ENCODE results near the gene TLNRD1. TPM values are rescaled to one million over a fixed set of nuclear protein-coding genes. Genes with fewer than 3 reads are reported as not detected.

Gene TLNRD1
- total RNA-seq, 4 donors from 2014 or later, result 10.1 to 22.4 (median 17.8) TPM

- Histone ChIP-seq H3K9me3 (no peaks in the 10 kb centered on the region), H3K4me3 (no peak overlapping the region), H3K27me3 (no peaks in the 10 kb centered on the region), H3K4me1 (no peaks in the 10 kb centered on the region), H3K36me3 (no peaks in the 10 kb centered on the region), H3K27ac (no peak overlapping the region)
- intact Hi-C loops (cut with DNase I; ENCODE audit: low total_unique reads), result no loop called here
- TF ChIP-seq CTCF (IDR thresholded peaks at IDR 0.05) (no peak), POLR2A (IDR thresholded peaks at IDR 0.05) (no peak)
- DNase-seq, result no peak
These were observed 29.6 kb upstream of the TLNRD1 start for GRCh38 chr15:80971143-80971542.

GRCh38 chr15:80972276-80972675, 28.4 kb upstream of the TLNRD1 start:
- no peak overlapping the region for H3K27ac ChIP-seq
- H3K9me3 ChIP-seq, result no peaks in the 10 kb centered on the region
- H3K27me3 ChIP-seq, result no peaks in the 10 kb centered on the region
- H3K4me3 ChIP-seq, result no peak overlapping the region
- TF ChIP-seq CTCF (IDR thresholded peaks at IDR 0.05) (no peak), POLR2A (IDR thresholded peaks at IDR 0.05) (no peak)
- intact Hi-C loops (cut with DNase I; ENCODE audit: low total_unique reads), result no loop called here
- no peak for DNase-seq
- no peaks in the 10 kb centered on the region for H3K4me1 ChIP-seq
- no peaks in the 10 kb centered on the region for H3K36me3 ChIP-seq

GRCh38 chr15:80974914-80975313, 25.8 kb upstream of the TLNRD1 start:
- TF ChIP-seq POLR2A (IDR thresholded peaks at IDR 0.05) (no peak), CTCF (IDR thresholded peaks at IDR 0.05) (no peak)
- intact Hi-C loops (cut with DNase I; ENCODE audit: low total_unique reads), result no loop called here
- Histone ChIP-seq H3K4me3 (no peak overlapping the region), H3K27me3 (no peaks in the 10 kb centered on the region), H3K9me3 (no peaks in the 10 kb centered on the region), H3K36me3 (no peaks in the 10 kb centered on the region), H3K27ac (no peak overlapping the region), H3K4me1 (no peaks in the 10 kb centered on the region)
- no peak for DNase-seq

GRCh38 chr15:80976851-80977250, 23.9 kb upstream of the TLNRD1 start:
- Histone ChIP-seq H3K4me3 (no peak overlapping the region), H3K9me3 (no peaks in the 10 kb centered on the region), H3K27me3 (no peaks in the 10 kb centered on the region), H3K4me1 (no peaks in the 10 kb centered on the region), H3K36me3 (no peaks in the 10 kb centered on the region), H3K27ac (no peak overlapping the region)
- TF ChIP-seq POLR2A (IDR thresholded peaks at IDR 0.05) (no peak), CTCF (IDR thresholded peaks at IDR 0.05) (no peak)
- intact Hi-C loops (cut with DNase I; ENCODE audit: low total_unique reads), result no loop called here
- DNase-seq, result no peak

GRCh38 chr15:80977627-80978036, 23.1 kb upstream of the TLNRD1 start:
- no peaks in the 10 kb centered on the region for H3K9me3 ChIP-seq
- TF ChIP-seq POLR2A (IDR thresholded peaks at IDR 0.05), result no peak
- peak; percentile 23 to 62 (median 50) for TF ChIP-seq CTCF (IDR thresholded peaks at IDR 0.05)
- H3K27me3 ChIP-seq, result no peaks in the 10 kb centered on the region
- intact Hi-C loops (cut with DNase I; ENCODE audit: low total_unique reads), result no loop called here
- no peaks in the 10 kb centered on the region for H3K4me1 ChIP-seq
- H3K4me3 ChIP-seq, result no peak overlapping the region
- peak; percentile 45 to 62 for DNase-seq
- no peak overlapping the region for H3K27ac ChIP-seq
- H3K36me3 ChIP-seq, result no peaks in the 10 kb centered on the region
